ENCODE measurements around the gene RNF157.
"Not testable (repeated sequence)": the region's sequence is repeated elsewhere in the genome, so short reads cannot be mapped to it uniquely, and the experiment has no call there.

Gene RNF157

GRCh38 chr17:76268015-76268749 is 27.9 kb upstream of the RNF157 start:
- DNase-seq (ENCODE audit: low read depth) = peak; percentile 68

GRCh38 chr17:76267581-76268001 is 27.3 kb upstream of the RNF157 start:
- not testable (repeated sequence) for H3K9me3 ChIP-seq (ENCODE audit: control insufficient read depth, low read length); DNase-seq (ENCODE audit: low read depth); H3K27me3 ChIP-seq (replicated peaks; ENCODE audit: control insufficient read depth, insufficient read depth, low read length); H3K36me3 ChIP-seq (ENCODE audit: control insufficient read depth, insufficient read depth, low read length, severe bottlenecking)
- Histone ChIP-seq H3K9ac (ENCODE audit: low read length) (peak overlapping the region; percentile 75), H3K4me3 (ENCODE audit: low read length) (peak overlapping the region; percentile 62), H3K4me1 (ENCODE audit: control insufficient read depth, insufficient read depth, low read length) (peaks cover 53% of the 10 kb centered on the region)

More at GRCh38 chr17:76268015-76268749, 27.9 kb upstream of the RNF157 start:
- H3K9ac ChIP-seq (ENCODE audit: low read length) = peak overlapping the region; percentile 75
- peaks cover 55% of the 10 kb centered on the region for H3K4me1 ChIP-seq (ENCODE audit: control insufficient read depth, insufficient read depth, low read length)
- peaks cover 2% of the 10 kb centered on the region for H3K36me3 ChIP-seq (ENCODE audit: control insufficient read depth, insufficient read depth, low read length, severe bottlenecking)
- H3K4me3 ChIP-seq (ENCODE audit: low read length) = peak overlapping the region; percentile 62
- H3K27me3 ChIP-seq (replicated peaks; ENCODE audit: control insufficient read depth, insufficient read depth, low read length) = no peaks in the 10 kb centered on the region
- no peaks in the 10 kb centered on the region for H3K9me3 ChIP-seq (ENCODE audit: control insufficient read depth, low read length)

- Histone ChIP-seq H3K27me3 (replicated peaks; ENCODE audit: control insufficient read depth, insufficient read depth, low read length) (no peaks in the 10 kb centered on the region), H3K36me3 (ENCODE audit: control insufficient read depth, insufficient read depth, low read length, severe bottlenecking) (peaks cover 2% of the 10 kb centered on the region), H3K4me3 (ENCODE audit: low read length) (peak overlapping the region; percentile 83), H3K4me1 (ENCODE audit: control insufficient read depth, insufficient read depth, low read length) (peaks cover 48% of the 10 kb centered on the region), H3K9me3 (ENCODE audit: control insufficient read depth, low read length) (no peaks in the 10 kb centered on the region), H3K9ac (ENCODE audit: low read length) (peak overlapping the region; percentile 87)
- DNase-seq (ENCODE audit: low read depth) = no peak
Observed at GRCh38 chr17:76267051-76267576, 26.8 kb upstream of the RNF157 start.

- H3K9me3 ChIP-seq (ENCODE audit: control insufficient read depth, low read length) = no peaks in the 10 kb centered on the region
- DNase-seq (ENCODE audit: low read depth) = peak; percentile 50
- no peaks in the 10 kb centered on the region for H3K27me3 ChIP-seq (replicated peaks; ENCODE audit: control insufficient read depth, insufficient read depth, low read length)
- peak overlapping the region; percentile 87 for H3K9ac ChIP-seq (ENCODE audit: low read length)
- peaks cover 2% of the 10 kb centered on the region for H3K36me3 ChIP-seq (ENCODE audit: control insufficient read depth, insufficient read depth, low read length, severe bottlenecking)
- H3K4me1 ChIP-seq (ENCODE audit: control insufficient read depth, insufficient read depth, low read length) = peaks cover 43% of the 10 kb centered on the region
- peak overlapping the region; percentile 83 for H3K4me3 ChIP-seq (ENCODE audit: low read length)
Observed at GRCh38 chr17:76266244-76266938, 26.1 kb upstream of the RNF157 start.

- Histone ChIP-seq H3K27me3 (replicated peaks; ENCODE audit: control insufficient read depth, insufficient read depth, low read length) (no peaks in the 10 kb centered on the region), H3K9me3 (ENCODE audit: control insufficient read depth, low read length) (no peaks in the 10 kb centered on the region), H3K4me3 (ENCODE audit: low read length) (peak overlapping the region; percentile 83), H3K4me1 (ENCODE audit: control insufficient read depth, insufficient read depth, low read length) (peaks cover 38% of the 10 kb centered on the region), H3K36me3 (ENCODE audit: control insufficient read depth, insufficient read depth, low read length, severe bottlenecking) (peaks cover under 1% of the 10 kb centered on the region), H3K9ac (ENCODE audit: low read length) (peak overlapping the region; percentile 87)
- DNase-seq (ENCODE audit: low read depth) = peak; percentile 85
Observed at GRCh38 chr17:76265624-76266243, 25.4 kb upstream of the RNF157 start.

- no peaks in the 10 kb centered on the region for H3K9me3 ChIP-seq (ENCODE audit: control insufficient read depth, low read length)
- no peaks in the 10 kb centered on the region for H3K27me3 ChIP-seq (replicated peaks; ENCODE audit: control insufficient read depth, insufficient read depth, low read length)
- no peaks in the 10 kb centered on the region for H3K36me3 ChIP-seq (ENCODE audit: control insufficient read depth, insufficient read depth, low read length, severe bottlenecking)
- H3K4me1 ChIP-seq (ENCODE audit: control insufficient read depth, insufficient read depth, low read length) = peaks cover 41% of the 10 kb centered on the region
- H3K4me3 ChIP-seq (ENCODE audit: low read length) = peak within 1 kb of the TSS; percentile 83
- peak; percentile 99 for DNase-seq (ENCODE audit: low read depth)
- peak within 1 kb of the TSS; percentile 87 for H3K9ac ChIP-seq (ENCODE audit: low read length)
Observed at GRCh38 chr17:76264755-76265623, 24.7 kb upstream of the RNF157 start, which contains the start of gene UBALD2. TSS of gene UBALD2 (plus strand) at chr17:76265348. CDS start at chr17:76265506, 158 bp downstream.

GRCh38 chr17:76264425-76264754 is 24.1 kb upstream of the RNF157 start:
- H3K36me3 ChIP-seq (ENCODE audit: control insufficient read depth, insufficient read depth, low read length, severe bottlenecking) = no peaks in the 10 kb centered on the region

GRCh38 chr17:76263896-76264295 is 23.6 kb upstream of the RNF157 start:
- Histone ChIP-seq H3K9ac (ENCODE audit: low read length) (peak overlapping the region; percentile 77), H3K4me1 (ENCODE audit: control insufficient read depth, insufficient read depth, low read length) (peaks cover 44% of the 10 kb centered on the region), H3K36me3 (ENCODE audit: control insufficient read depth, insufficient read depth, low read length, severe bottlenecking) (no peaks in the 10 kb centered on the region), H3K9me3 (ENCODE audit: control insufficient read depth, low read length) (no peaks in the 10 kb centered on the region), H3K4me3 (ENCODE audit: low read length) (no peak overlapping the region), H3K27me3 (replicated peaks; ENCODE audit: control insufficient read depth, insufficient read depth, low read length) (no peaks in the 10 kb centered on the region)
- no peak for DNase-seq (ENCODE audit: low read depth)

More at GRCh38 chr17:76264425-76264754, 24.1 kb upstream of the RNF157 start:
- Histone ChIP-seq H3K4me3 (ENCODE audit: low read length) (peak overlapping the region; percentile 76), H3K9me3 (ENCODE audit: control insufficient read depth, low read length) (no peaks in the 10 kb centered on the region), H3K9ac (ENCODE audit: low read length) (peak overlapping the region; percentile 77), H3K4me1 (ENCODE audit: control insufficient read depth, insufficient read depth, low read length) (peaks cover 45% of the 10 kb centered on the region), H3K27me3 (replicated peaks; ENCODE audit: control insufficient read depth, insufficient read depth, low read length) (no peaks in the 10 kb centered on the region)
- DNase-seq (ENCODE audit: low read depth) = no peak

GRCh38 chr17:76262732-76263344 is 22.5 kb upstream of the RNF157 start:
- H3K9ac ChIP-seq (ENCODE audit: low read length) = no peak overlapping the region
- H3K27me3 ChIP-seq (replicated peaks; ENCODE audit: control insufficient read depth, insufficient read depth, low read length) = no peaks in the 10 kb centered on the region
- no peak for DNase-seq (ENCODE audit: low read depth)
- H3K9me3 ChIP-seq (ENCODE audit: control insufficient read depth, low read length) = no peaks in the 10 kb centered on the region
- no peak overlapping the region for H3K4me3 ChIP-seq (ENCODE audit: low read length)
- H3K36me3 ChIP-seq (ENCODE audit: control insufficient read depth, insufficient read depth, low read length, severe bottlenecking) = no peaks in the 10 kb centered on the region
- peaks cover 40% of the 10 kb centered on the region for H3K4me1 ChIP-seq (ENCODE audit: control insufficient read depth, insufficient read depth, low read length)

GRCh38 chr17:76261421-76262215 is 21.3 kb upstream of the RNF157 start:
- Histone ChIP-seq H3K9me3 (ENCODE audit: control insufficient read depth, low read length) (no peaks in the 10 kb centered on the region), H3K4me1 (ENCODE audit: control insufficient read depth, insufficient read depth, low read length) (peaks cover 28% of the 10 kb centered on the region), H3K9ac (ENCODE audit: low read length) (no peak overlapping the region), H3K36me3 (ENCODE audit: control insufficient read depth, insufficient read depth, low read length, severe bottlenecking) (no peaks in the 10 kb centered on the region), H3K4me3 (ENCODE audit: low read length) (no peak overlapping the region), H3K27me3 (replicated peaks; ENCODE audit: control insufficient read depth, insufficient read depth, low read length) (no peaks in the 10 kb centered on the region)
- DNase-seq (ENCODE audit: low read depth) = no peak

Measured in adipocyte (in vitro differentiated cells).